Testis (tissue), 3 donors: ENCODE measurements around the gene GSN. TPM values are rescaled to one million over a fixed set of nuclear protein-coding genes. Genes with fewer than 3 reads are reported as not detected.

ENCODE experiments used
- DNase-seq: peaks from one replicate; pipeline ENCODE4 v3.0.0-alpha.2; 2019
- H3K27ac ChIP-seq, 2 donors: fragments of 200-600 bp; sonication (generic); one replicate each; pipeline ENCODE4 v1.5.1; 2019
- H3K27me3 ChIP-seq: fragments of 200-600 bp; sonication (generic); one replicate; pipeline ENCODE4 v1.5.1; 2019
- H3K36me3 ChIP-seq: fragments of 200-600 bp; sonication (generic); one replicate; pipeline ENCODE4 v1.5.1; 2017; ENCODE audit warnings: low read depth; ENCODE audit errors: missing control alignments
- H3K4me1 ChIP-seq: fragments of 200-600 bp; sonication (generic); one replicate; pipeline ENCODE4 v1.5.1; 2019
- H3K4me3 ChIP-seq, 2 donors: fragments of 200-600 bp; sonication (generic); one replicate each; pipeline ENCODE4 v1.5.1; 2017 to 2019
- H3K9me3 ChIP-seq: fragments of 200-600 bp; sonication (generic); one replicate; pipeline ENCODE4 v1.5.1; 2017
- POLR2A ChIP-seq: fragments of 450-650 bp; IDR thresholded peaks from one replicate; pipeline ENCODE4 v1.6.1; 2017; ENCODE audit warnings: antibody characterized with exemption, mild to moderate bottlenecking, moderate library complexity
- WGBS, 2 donors: methylation state at CpG; one replicate each; pipeline ENCODE4 v1.1.5; 2018; 5-methylcytosine and 5-hydroxymethylcytosine counted together
- intact Hi-C: fragments of 100-400 bp; cut with DNase I; formaldehyde crosslinking; loops from one replicate; pipeline ENCODE4 v1.15.1; 2023; ENCODE audit warnings: low total_unique reads
- polyA plus RNA-seq: library from polyadenylated mRNA; stranded (reverse); fragments of 350-450 nt; fragmentation: Illumina TruSeq; extraction: RNeasy Lipid Tissue Mini Kit (QIAGEN cat#74804); gene quantifications from one replicate; pipeline ENCODE4 v1.2.3, GENCODE V29; 2014; ENCODE audit warnings: low read depth, low replicate concordance; ENCODE audit not compliant: insufficient read depth
- total RNA-seq, 2 donors: library from RNA; depleted of rRNA; stranded (reverse); fragments of >200 nt; gene quantifications; one replicate each; pipeline ENCODE4 v1.2.3, GENCODE V29; 2016
- TF ChIP-seq, protein P1 (sequence below), 3 experiments: fragments of 450-650 bp in 2 of 3; fragments of 200-600 bp in 1 of 3; sonication (generic) in 1 of 3; IDR thresholded peaks; one replicate each; pipeline ENCODE4 v1.5.1; 2016 to 2019; ENCODE audit warnings: antibody characterized with exemption in 3 of 3, mild to moderate bottlenecking in 2 of 3, moderate library complexity in 1 of 3

Gene GSN
- total and polyA plus RNA-seq, 3 donors from 2014 or later, result 206 to 392 (median 356) TPM

DNA sequence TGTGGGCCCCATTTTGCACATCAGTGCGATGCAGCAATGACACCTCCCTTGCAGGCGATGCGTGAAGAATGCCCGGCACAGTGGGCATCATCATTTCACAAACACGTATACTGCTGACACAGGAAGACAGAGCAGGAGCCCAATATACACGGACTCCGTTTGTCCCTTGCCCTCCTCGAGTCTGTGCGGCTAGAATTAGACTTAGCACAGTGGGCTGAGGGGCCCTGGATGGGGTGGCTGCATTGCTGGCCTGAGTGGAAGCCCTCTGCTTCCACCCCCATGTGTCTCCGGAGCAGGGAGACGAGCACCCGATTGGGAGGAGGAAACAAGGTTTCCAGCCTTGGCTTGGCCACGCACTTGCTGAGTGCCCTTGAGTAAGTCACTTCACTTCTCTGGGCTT is 40.8 kb downstream of the GSN start:
- H3K27ac ChIP-seq, result no peak overlapping the region
- H3K4me1 ChIP-seq, result peaks cover 8% of the 10 kb centered on the region
- H3K36me3 ChIP-seq, result no peaks in the 10 kb centered on the region
- TF ChIP-seq, protein P1, sequence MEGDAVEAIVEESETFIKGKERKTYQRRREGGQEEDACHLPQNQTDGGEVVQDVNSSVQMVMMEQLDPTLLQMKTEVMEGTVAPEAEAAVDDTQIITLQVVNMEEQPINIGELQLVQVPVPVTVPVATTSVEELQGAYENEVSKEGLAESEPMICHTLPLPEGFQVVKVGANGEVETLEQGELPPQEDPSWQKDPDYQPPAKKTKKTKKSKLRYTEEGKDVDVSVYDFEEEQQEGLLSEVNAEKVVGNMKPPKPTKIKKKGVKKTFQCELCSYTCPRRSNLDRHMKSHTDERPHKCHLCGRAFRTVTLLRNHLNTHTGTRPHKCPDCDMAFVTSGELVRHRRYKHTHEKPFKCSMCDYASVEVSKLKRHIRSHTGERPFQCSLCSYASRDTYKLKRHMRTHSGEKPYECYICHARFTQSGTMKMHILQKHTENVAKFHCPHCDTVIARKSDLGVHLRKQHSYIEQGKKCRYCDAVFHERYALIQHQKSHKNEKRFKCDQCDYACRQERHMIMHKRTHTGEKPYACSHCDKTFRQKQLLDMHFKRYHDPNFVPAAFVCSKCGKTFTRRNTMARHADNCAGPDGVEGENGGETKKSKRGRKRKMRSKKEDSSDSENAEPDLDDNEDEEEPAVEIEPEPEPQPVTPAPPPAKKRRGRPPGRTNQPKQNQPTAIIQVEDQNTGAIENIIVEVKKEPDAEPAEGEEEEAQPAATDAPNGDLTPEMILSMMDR (IDR thresholded peaks at IDR 0.05), result no peak
- no peak for TF ChIP-seq POLR2A
- no peaks in the 10 kb centered on the region for H3K9me3 ChIP-seq
- 87 to 94% methylated on average over 13 of the region's 13 CpGs for WGBS, 2 donors
- intact Hi-C loops, result no loop called here
- no peaks in the 10 kb centered on the region for H3K27me3 ChIP-seq
- DNase-seq, result no peak
- H3K4me3 ChIP-seq, result no peak overlapping the region

GRCh38 chr9:121309171-121309570 is 41.2 kb downstream of the GSN start:
- DNase-seq, result no peak
- no peaks in the 10 kb centered on the region for H3K9me3 ChIP-seq
- H3K27me3 ChIP-seq, result no peaks in the 10 kb centered on the region
- WGBS, 2 donors, result 88 to 97% methylated on average over 6 of the region's 6 CpGs
- intact Hi-C loops, result no loop called here
- H3K27ac ChIP-seq, result no peak overlapping the region
- no peak overlapping the region for H3K4me3 ChIP-seq
- H3K4me1 ChIP-seq, result peaks cover 8% of the 10 kb centered on the region
- no peaks in the 10 kb centered on the region for H3K36me3 ChIP-seq
- no peak for TF ChIP-seq POLR2A
- TF ChIP-seq, protein P1 (IDR thresholded peaks at IDR 0.05), result no peak

DNA sequence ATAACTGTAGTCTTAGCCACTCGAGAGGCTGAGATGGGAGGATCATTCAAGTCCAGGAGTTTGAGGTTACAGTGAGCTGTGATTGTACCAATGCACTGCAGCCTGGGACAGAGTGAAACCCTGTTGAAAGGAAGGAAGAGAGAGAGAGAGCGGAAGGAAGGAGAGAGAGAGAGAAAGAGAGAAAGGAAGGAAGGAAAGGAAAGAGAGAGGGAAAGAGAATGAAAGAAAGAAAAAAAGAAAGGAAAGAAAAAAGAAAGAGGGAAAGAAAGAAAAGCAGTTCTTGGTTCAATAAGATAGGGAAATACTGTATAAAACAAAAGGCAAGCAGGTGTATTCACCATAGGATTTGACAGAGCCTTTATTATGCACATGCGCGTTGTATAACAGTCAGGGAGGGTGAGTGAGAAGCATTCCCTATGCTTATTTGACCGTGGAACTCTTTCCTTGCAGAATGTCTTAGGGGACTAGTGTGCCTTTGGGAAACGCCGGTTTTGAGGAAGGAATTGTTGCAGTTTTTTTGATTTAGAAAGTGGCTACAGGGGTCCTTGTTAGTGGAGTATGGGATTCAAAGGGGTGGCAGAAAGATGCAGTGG is 42.0 kb downstream of the GSN start:
- H3K27ac ChIP-seq, result no peak overlapping the region
- peaks cover 8% of the 10 kb centered on the region for H3K4me1 ChIP-seq
- WGBS, 2 donors, result 87 to 96% methylated on average over 7 of the region's 7 CpGs
- no peaks in the 10 kb centered on the region for H3K27me3 ChIP-seq
- no peak for TF ChIP-seq POLR2A
- TF ChIP-seq, protein P1 (IDR thresholded peaks at IDR 0.05), result no peak
- intact Hi-C loops, result loop anchor here (10.0 kb wide), 1 partner anchor 95 kb away; no protein-coding TSS in a partner anchor
- no peak for DNase-seq
- no peak overlapping the region for H3K4me3 ChIP-seq
- H3K36me3 ChIP-seq, result no peaks in the 10 kb centered on the region
- no peaks in the 10 kb centered on the region for H3K9me3 ChIP-seq

- H3K4me1 ChIP-seq, result peaks cover 6% of the 10 kb centered on the region
- H3K36me3 ChIP-seq, result no peaks in the 10 kb centered on the region
- no peaks in the 10 kb centered on the region for H3K9me3 ChIP-seq
Measured at GRCh38 chr9:121310571-121310970, 42.6 kb downstream of the GSN start.

More at GRCh38 chr9:121310571-121310970, 42.6 kb downstream of the GSN start:
- 82 to 84% methylated on average over 6 to 9 of the region's 9 CpGs for WGBS, 2 donors
- intact Hi-C loops, result loop anchor here (10.0 kb wide), 1 partner anchor 96 kb away; no protein-coding TSS in a partner anchor
- H3K4me3 ChIP-seq, result no peak overlapping the region
- H3K27me3 ChIP-seq, result no peaks in the 10 kb centered on the region
- no peak for DNase-seq
- H3K27ac ChIP-seq, result no peak overlapping the region
- TF ChIP-seq, protein P1 (IDR thresholded peaks at IDR 0.05), result no peak
- no peak for TF ChIP-seq POLR2A
